ENCODE data around the gene APOBEC3F. TPM values are rescaled to one million over a fixed set of nuclear protein-coding genes. Genes with fewer than 3 reads are reported as not detected.
"Not testable (repeated sequence)": the region's sequence is repeated elsewhere in the genome, so short reads cannot be mapped to it uniquely, and the experiment has no call there.

APOBEC3F gene
- total RNA-seq, 6 experiments from 2014 or later = 2.0 to 6.6 (median 4.5) TPM

DNA sequence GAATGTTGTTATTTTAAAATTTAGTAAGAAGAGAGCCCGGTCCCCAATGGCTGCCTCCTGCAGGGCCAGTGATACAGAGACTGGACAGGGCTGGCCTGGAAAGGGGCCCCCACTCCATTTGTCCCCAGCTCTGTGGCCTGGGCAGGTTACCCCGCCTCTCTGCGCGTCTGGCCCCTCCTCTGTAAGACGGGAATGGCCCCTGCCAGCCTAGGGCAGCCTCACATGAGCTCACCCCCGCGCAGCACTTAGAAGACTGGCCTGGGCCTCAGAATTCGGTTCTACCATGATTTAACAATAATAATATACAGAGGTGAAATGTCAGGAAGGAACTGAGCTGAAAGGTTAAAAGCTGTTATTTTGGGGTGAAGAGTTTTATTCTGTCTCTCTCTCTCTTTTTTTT, 37.7 kb downstream of the APOBEC3F start:
- Histone ChIP-seq H3K27me3 (no peaks in the 10 kb centered on the region), H3K27ac (no peak overlapping the region), H3K4me3 (no peak overlapping the region), H3K36me3 (no peaks in the 10 kb centered on the region), H3K9me3 (no peaks in the 10 kb centered on the region), H3K4me1 (no peaks in the 10 kb centered on the region)
- intact Hi-C loops (cut with DNase I) = no loop called here
- no peak for TF ChIP-seq POLR2A (IDR thresholded peaks at IDR 0.05)
- TF ChIP-seq, protein P1, sequence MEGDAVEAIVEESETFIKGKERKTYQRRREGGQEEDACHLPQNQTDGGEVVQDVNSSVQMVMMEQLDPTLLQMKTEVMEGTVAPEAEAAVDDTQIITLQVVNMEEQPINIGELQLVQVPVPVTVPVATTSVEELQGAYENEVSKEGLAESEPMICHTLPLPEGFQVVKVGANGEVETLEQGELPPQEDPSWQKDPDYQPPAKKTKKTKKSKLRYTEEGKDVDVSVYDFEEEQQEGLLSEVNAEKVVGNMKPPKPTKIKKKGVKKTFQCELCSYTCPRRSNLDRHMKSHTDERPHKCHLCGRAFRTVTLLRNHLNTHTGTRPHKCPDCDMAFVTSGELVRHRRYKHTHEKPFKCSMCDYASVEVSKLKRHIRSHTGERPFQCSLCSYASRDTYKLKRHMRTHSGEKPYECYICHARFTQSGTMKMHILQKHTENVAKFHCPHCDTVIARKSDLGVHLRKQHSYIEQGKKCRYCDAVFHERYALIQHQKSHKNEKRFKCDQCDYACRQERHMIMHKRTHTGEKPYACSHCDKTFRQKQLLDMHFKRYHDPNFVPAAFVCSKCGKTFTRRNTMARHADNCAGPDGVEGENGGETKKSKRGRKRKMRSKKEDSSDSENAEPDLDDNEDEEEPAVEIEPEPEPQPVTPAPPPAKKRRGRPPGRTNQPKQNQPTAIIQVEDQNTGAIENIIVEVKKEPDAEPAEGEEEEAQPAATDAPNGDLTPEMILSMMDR (IDR thresholded peaks at IDR 0.05) = no peak
- DNase-seq = no peak
- 59% methylated on average over 3 of the region's 8 CpGs for WGBS (ENCODE audit: insufficient coverage, low coverage, low lambda C conversion rate, missing lambda C conversion rate)
- no peak for ATAC-seq

DNA sequence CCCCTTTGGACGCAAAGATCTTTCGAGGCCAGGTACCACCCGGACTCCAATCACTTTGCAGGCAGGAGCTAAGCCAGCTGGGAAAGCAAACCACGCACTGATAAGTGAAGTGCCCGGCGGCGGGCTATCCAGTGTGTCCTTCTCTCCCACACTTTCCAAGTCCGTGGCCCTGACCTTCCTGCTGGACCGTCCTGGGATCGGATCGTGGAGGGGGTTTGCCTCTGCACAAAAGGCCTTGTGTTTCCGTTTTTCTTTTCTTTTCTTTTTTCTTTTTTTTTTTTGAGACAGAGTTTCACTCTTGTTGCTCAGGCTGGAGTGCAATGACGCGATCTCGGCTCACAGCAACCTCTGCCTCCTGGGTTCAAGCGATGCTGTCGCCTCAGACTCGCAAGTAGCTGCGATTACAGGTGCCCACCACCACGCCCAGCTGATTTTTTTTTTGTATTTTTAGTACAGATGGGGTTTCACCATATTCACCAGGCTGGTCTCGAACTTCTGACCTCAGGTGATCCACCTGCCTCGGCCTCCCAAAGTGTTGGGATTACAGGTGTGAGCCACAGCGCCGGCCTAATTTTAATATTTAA, 38.5 kb downstream of the APOBEC3F start:
- H3K36me3 ChIP-seq; DNase-seq; H3K4me1 ChIP-seq; intact Hi-C loops (cut with DNase I); H3K27me3 ChIP-seq; H3K9me3 ChIP-seq; ATAC-seq; H3K27ac ChIP-seq; H3K4me3 ChIP-seq: not testable (repeated sequence)
- 91% methylated on average over 15 of the region's 24 CpGs for WGBS (ENCODE audit: insufficient coverage, low coverage, low lambda C conversion rate, missing lambda C conversion rate)

DNA sequence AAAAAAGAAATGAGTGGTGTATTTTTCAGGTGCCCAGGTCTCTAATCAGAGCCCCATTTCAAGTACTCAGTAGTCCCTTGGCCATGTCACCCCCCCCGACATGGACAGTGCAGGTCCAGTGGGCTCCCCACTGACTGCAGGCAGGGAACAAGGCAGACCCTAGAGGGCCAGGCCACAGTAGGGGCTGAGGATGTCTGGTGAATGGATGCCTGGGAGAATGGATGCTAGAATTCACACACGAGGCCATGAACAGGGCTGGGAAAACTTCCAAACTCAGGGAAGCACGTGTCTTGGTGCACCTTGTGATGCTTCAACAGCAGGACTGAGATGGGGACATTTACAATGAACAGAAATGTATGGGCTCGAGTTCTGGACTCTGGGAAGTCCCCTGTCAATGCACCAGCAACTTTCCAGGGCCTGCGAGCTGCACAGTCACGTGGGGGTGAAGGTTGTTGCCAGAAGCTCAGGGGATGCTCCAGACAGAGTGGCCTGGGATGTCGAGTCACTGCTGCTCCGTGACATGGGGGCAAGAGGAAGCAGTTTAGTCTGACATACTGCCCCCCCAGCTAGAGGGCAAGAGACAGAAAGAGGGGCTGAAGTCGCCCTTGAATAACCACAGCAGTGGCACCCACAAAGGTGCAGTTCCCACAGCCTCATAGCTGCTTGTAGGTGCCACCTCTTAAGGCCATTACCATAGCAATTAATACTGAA, 39.5 kb downstream of the APOBEC3F start:
- intact Hi-C loops (cut with DNase I) = no loop called here
- no peak for DNase-seq
- no peaks in the 10 kb centered on the region for H3K4me1 ChIP-seq
- H3K36me3 ChIP-seq = no peaks in the 10 kb centered on the region
- H3K9me3 ChIP-seq = no peaks in the 10 kb centered on the region
- H3K27me3 ChIP-seq = no peaks in the 10 kb centered on the region
- no peak for ATAC-seq
- H3K4me3 ChIP-seq = no peak overlapping the region
- 40% methylated on average over 1 of the region's 9 CpGs for WGBS (ENCODE audit: insufficient coverage, low coverage, low lambda C conversion rate, missing lambda C conversion rate)
- H3K27ac ChIP-seq = no peak overlapping the region
- TF ChIP-seq POLR2A (IDR thresholded peaks at IDR 0.05) = no peak
- TF ChIP-seq, protein P1 (IDR thresholded peaks at IDR 0.05) = no peak

DNA sequence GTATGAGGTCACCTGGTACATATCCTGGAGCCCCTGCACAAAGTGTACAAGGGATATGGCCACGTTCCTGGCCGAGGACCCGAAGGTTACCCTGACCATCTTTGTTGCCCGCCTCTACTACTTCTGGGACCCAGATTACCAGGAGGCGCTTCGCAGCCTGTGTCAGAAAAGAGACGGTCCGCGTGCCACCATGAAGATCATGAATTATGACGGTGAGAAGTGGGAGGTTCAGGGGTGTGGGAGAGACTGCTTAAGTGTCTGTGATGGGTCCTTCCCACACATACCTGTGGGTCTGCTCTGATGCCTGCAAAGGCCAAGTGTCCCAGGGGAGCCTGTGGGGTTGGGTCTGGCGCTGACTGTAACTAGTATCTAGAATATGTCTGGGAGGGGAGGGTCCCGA, 40.4 kb downstream of the APOBEC3F start:
- H3K36me3 ChIP-seq = no peaks in the 10 kb centered on the region
- DNase-seq = no peak
- H3K4me3 ChIP-seq = no peak overlapping the region
- H3K27ac ChIP-seq = no peak overlapping the region
- intact Hi-C loops (cut with DNase I) = no loop called here
- no peak for ATAC-seq
- no peaks in the 10 kb centered on the region for H3K4me1 ChIP-seq
- H3K27me3 ChIP-seq = no peaks in the 10 kb centered on the region
- TF ChIP-seq, protein P1 (IDR thresholded peaks at IDR 0.05) = no peak
- TF ChIP-seq POLR2A (IDR thresholded peaks at IDR 0.05) = no peak
- WGBS (ENCODE audit: insufficient coverage, low coverage, low lambda C conversion rate, missing lambda C conversion rate) = 97% methylated on average over 6 of the region's 12 CpGs
- no peaks in the 10 kb centered on the region for H3K9me3 ChIP-seq

DNA sequence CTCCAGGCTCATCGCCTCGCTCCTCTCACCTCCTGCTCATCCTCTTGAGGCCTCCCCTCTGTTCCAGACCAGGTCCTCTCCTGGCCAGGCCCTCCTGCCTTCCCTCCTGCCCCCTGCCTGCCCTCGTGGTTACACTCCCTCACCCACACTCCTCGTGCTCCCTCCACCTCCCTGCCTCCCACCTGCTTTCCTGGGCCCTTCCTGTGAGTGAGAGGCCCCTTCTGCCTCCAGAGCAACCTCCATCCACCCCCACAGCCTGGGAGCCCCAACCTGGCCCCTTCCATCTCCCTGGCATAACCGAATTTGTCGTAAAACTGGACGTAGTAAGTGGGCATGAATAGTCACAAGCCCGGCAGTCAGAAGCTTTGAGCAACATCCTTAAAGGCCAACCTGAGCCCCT, 40.9 kb downstream of the APOBEC3F start:
- H3K4me1 ChIP-seq = no peaks in the 10 kb centered on the region
- intact Hi-C loops (cut with DNase I) = no loop called here
- H3K9me3 ChIP-seq = no peaks in the 10 kb centered on the region
- TF ChIP-seq, protein P1 (IDR thresholded peaks at IDR 0.05) = no peak
- TF ChIP-seq POLR2A (IDR thresholded peaks at IDR 0.05) = no peak
- H3K4me3 ChIP-seq = no peak overlapping the region
- DNase-seq (no peak), ATAC-seq (no peak)
- no peaks in the 10 kb centered on the region for H3K36me3 ChIP-seq
- H3K27me3 ChIP-seq = no peaks in the 10 kb centered on the region
- 86% methylated on average over 8 of the region's 8 CpGs for WGBS (ENCODE audit: insufficient coverage, low coverage, low lambda C conversion rate, missing lambda C conversion rate)
- H3K27ac ChIP-seq = no peak overlapping the region

Data from right lobe of liver (tissue), 6 donors.